Measurements from ENCODE around the gene DMD. TPM values are rescaled to one million over a fixed set of nuclear protein-coding genes. Genes with fewer than 3 reads are reported as not detected.
A peak's percentile ranks its signal among the peaks of the same experiment; 100 is the strongest.

DMD gene
- total and polyA plus RNA-seq, 2 of the 8 experiments (the other 6 are each of a cell fraction or from before 2014, with no cell fraction given), result 4.8 to 7.4 TPM

GRCh38 chrX:31580726-31581125 lies 1630.6 kb downstream of the DMD start:
- H3K56ac ChIP-seq (replicated peaks; ENCODE audit: insufficient read length, low read depth, low read length), result no peak overlapping the region
- no peak overlapping the region for H3K23ac ChIP-seq (ENCODE audit: insufficient read length)
- H3K4me3 ChIP-seq (ENCODE audit: extremely low read depth in 1 of 4, insufficient read depth in 2 of 4, low read depth in 3 of 4, low read length in 4 of 4), result no peak overlapping the region
- no peak overlapping the region for H3K9ac ChIP-seq (replicated peaks in 1 of 4; ENCODE audit: extremely low read depth in 1 of 4, low read depth in 3 of 4, low read length in 3 of 4)
- H2BK5ac ChIP-seq (ENCODE audit: low read depth, low read length), result no peak overlapping the region
- no peak overlapping the region for H2BK12ac ChIP-seq (ENCODE audit: low read depth, low read length)
- no peak overlapping the region for H3K14ac ChIP-seq (ENCODE audit: insufficient read length)
- H2BK15ac ChIP-seq (ENCODE audit: low read length), result no peak overlapping the region
- H2AK5ac ChIP-seq (ENCODE audit: low read depth, low read length), result no peak overlapping the region
- no peak overlapping the region for H2BK120ac ChIP-seq (replicated peaks; ENCODE audit: low read depth, low read length)
- ChIA-PET POLR2A (ENCODE audit: partially characterized antibody) (no interaction called here), CTCF (ENCODE audit: partially characterized antibody) (no interaction called here)
- 9% methylated on average over 2 of the region's 2 CpGs; no CpG with 5 or more reads in 1 of the 2 experiments for WGBS, 2 experiments (ENCODE audit: extremely low coverage in 1 of 2, insufficient coverage in 1 of 2, insufficient read length in 1 of 2, insufficient replicate concordance in 2 of 2, low coverage in 1 of 2, low lambda C conversion rate in 2 of 2, missing lambda C conversion rate in 1 of 2)
- H2AFZ ChIP-seq (ENCODE audit: low read length), result no peak overlapping the region
- no peaks in the 10 kb centered on the region for H3K23me2 ChIP-seq (ENCODE audit: low read depth, low read length)
- H3K27ac ChIP-seq (ENCODE audit: low read depth, low read length), result no peak overlapping the region
- H3K9me3 ChIP-seq (ENCODE audit: insufficient read depth in 2 of 2, low read depth in 1 of 2, low read length in 1 of 2), result no peaks in the 10 kb centered on the region
- DNase-seq (ENCODE audit: low read depth in 1 of 2, low spot score in 2 of 2) (no peak), FAIRE-seq (no peak)
- H3K79me1 ChIP-seq (ENCODE audit: low read depth, low read length), result no peaks in the 10 kb centered on the region
- no peaks in the 10 kb centered on the region for H3K27me3 ChIP-seq (replicated peaks in 1 of 4; ENCODE audit: control insufficient read depth in 3 of 4, extremely low read depth in 1 of 4, insufficient read depth in 3 of 4, low read length in 3 of 4)
- no peaks in the 10 kb centered on the region for H3K79me2 ChIP-seq (ENCODE audit: control insufficient read depth in 1 of 2, insufficient read depth in 2 of 2, low read length in 2 of 2)
- no peak overlapping the region for H2BK20ac ChIP-seq (ENCODE audit: low read length)
- H4K8ac ChIP-seq (ENCODE audit: extremely low read depth, insufficient read depth, low read length), result no peak overlapping the region
- no peak overlapping the region for H4K5ac ChIP-seq (ENCODE audit: insufficient read length, low read depth, low read length)
- H3K36me3 ChIP-seq (ENCODE audit: control insufficient read depth in 2 of 4, insufficient read depth in 4 of 4, low read length in 3 of 4), result no peaks in the 10 kb centered on the region
- no peak overlapping the region for H4K91ac ChIP-seq (replicated peaks; ENCODE audit: insufficient read length, low read length)
- no peak overlapping the region for H3K18ac ChIP-seq (ENCODE audit: extremely low read depth, low read length)
- no peaks in the 10 kb centered on the region for H4K20me1 ChIP-seq (replicated peaks in 1 of 2; ENCODE audit: control insufficient read depth in 1 of 2, insufficient read depth in 2 of 2, low read length in 2 of 2)
- H3K4ac ChIP-seq (replicated peaks; ENCODE audit: insufficient read length, low read depth, low read length), result no peak overlapping the region
- H3K4me2 ChIP-seq (ENCODE audit: insufficient read depth in 1 of 2, low read depth in 2 of 2, low read length in 2 of 2), result peak overlapping the region in 1 of 2 experiments; percentile 21; a peak in 1 of 4 replicates
- H3K4me1 ChIP-seq (replicated peaks in 1 of 4; ENCODE audit: control insufficient read depth in 3 of 4, insufficient read depth in 4 of 4, low read length in 3 of 4), result peaks cover 0 to 7% (median 0%) of the 10 kb centered on the region in 4 experiments; a peak in 1 of 7 replicates
- TF ChIP-seq PHF8 (conservative IDR thresholded peaks at IDR 0.05; ENCODE audit: low read depth, low read length), result no peak
- TF ChIP-seq CBX8 (IDR thresholded peaks at IDR 0.05; ENCODE audit: borderline replicate concordance, low read depth, low read length), result no peak
- no peak for TF ChIP-seq SIN3A (conservative IDR thresholded peaks at IDR 0.05 in 1 of 2, IDR thresholded peaks at IDR 0.05 in 1 of 2; ENCODE audit: low read depth in 1 of 2, low read length in 2 of 2)
- no peak for TF ChIP-seq FOSL1 (IDR thresholded peaks at IDR 0.05; ENCODE audit: insufficient read depth, low read depth, low read length)
- no peak for TF ChIP-seq POLR2AphosphoS5 (IDR thresholded peaks at IDR 0.05; ENCODE audit: low read depth, low read length)
- TF ChIP-seq CBX5 (IDR thresholded peaks at IDR 0.05; ENCODE audit: low read depth, low read length), result no peak
- TF ChIP-seq GABPA (IDR thresholded peaks at IDR 0.05; ENCODE audit: borderline replicate concordance, insufficient read depth, low read length), result no peak
- TF ChIP-seq TBP (IDR thresholded peaks at IDR 0.05; ENCODE audit: low read depth, low read length), result no peak
- TF ChIP-seq RNF2 (IDR thresholded peaks at IDR 0.05; ENCODE audit: borderline replicate concordance, low read depth, low read length, missing control alignments, poor library complexity, severe bottlenecking), result no peak
- no peak for TF ChIP-seq ASH2L (IDR thresholded peaks at IDR 0.05; ENCODE audit: low read length)
- no peak for TF ChIP-seq POU5F1 (IDR thresholded peaks at IDR 0.05; ENCODE audit: low read depth, low read length)
- TF ChIP-seq BCL11A (IDR thresholded peaks at IDR 0.05; ENCODE audit: low read depth in 2 of 2, low read length in 2 of 2), result no peak

Data from H1 (cell line).